Fibroblast of lung (primary cell): Measurements from ENCODE around the gene EIF1AY.

Experiments
- CTCF ChIP-seq, 2 donors: IDR thresholded peaks in 1 of 2; conservative IDR thresholded peaks in 1 of 2; 1 replicate in 1 of 2; 2 replicates in 1 of 2; pipeline ENCODE4 v1.5.1; 2011 to 2012; ENCODE audit warnings: low read length in 2 of 2, control low read depth in 1 of 2, inconsistent platforms in 1 of 2, low read depth in 1 of 2, mild to moderate bottlenecking in 1 of 2
- EZH2 ChIP-seq: IDR thresholded peaks from 2 replicates; pipeline ENCODE4 v1.5.1; 2012; ENCODE audit warnings: low read length, control low read depth, mild to moderate bottlenecking; ENCODE audit errors: missing control alignments

GRCh38 chrY:20578206-20578605 lies 2.6 kb downstream of the EIF1AY start:
- TF ChIP-seq EZH2 (no peak), CTCF (conservative IDR thresholded peaks at IDR 0.05 in 1 of 2, IDR thresholded peaks at IDR 0.05 in 1 of 2; ENCODE audit: low read depth in 1 of 2, low read length in 2 of 2) (no peak)
